GM12892 (cell line): Measurements from ENCODE around the gene WRNIP1.

Experiments
- DNase-seq: peaks from one replicate; pipeline ENCODE4 v3.0.0; 2011; ENCODE audit not compliant: insufficient read length
- FAIRE-seq: peaks from 2 replicates; lab custom pipeline; 2011; peaks lifted over from hg19 to GRCh38; lab: Jason Lieb, UNC
- POLR2A ChIP-seq: IDR thresholded peaks from 2 replicates; pipeline ENCODE4 v1.6.1; 2011; ENCODE audit warnings: low read depth, low read length, control low read depth
- POLR2AphosphoS5 ChIP-seq: IDR thresholded peaks from 2 replicates; pipeline ENCODE4 v1.6.1; 2011; ENCODE audit warnings: low read depth, low read length, control low read depth
- TAF1 ChIP-seq: IDR thresholded peaks from 2 replicates; pipeline ENCODE4 v1.6.1; 2011; ENCODE audit warnings: low read depth, mild to moderate bottlenecking, control low read depth, low read length, borderline replicate concordance

WRNIP1 gene

GRCh38 chr6:2803731-2804429 is 38.7 kb downstream of the WRNIP1 start:
- DNase-seq (no peak), FAIRE-seq (no peak)
- no peak for TF ChIP-seq POLR2AphosphoS5

- DNase-seq (no peak), FAIRE-seq (no peak)
- TF ChIP-seq POLR2AphosphoS5: no peak
- TF ChIP-seq POLR2A: no peak
- no peak for TF ChIP-seq TAF1
These were observed 39.3 kb downstream of the WRNIP1 start for GRCh38 chr6:2804516-2804915.

GRCh38 chr6:2805031-2805430 is 39.8 kb downstream of the WRNIP1 start:
- TF ChIP-seq TAF1 (no peak), POLR2A (no peak), POLR2AphosphoS5 (no peak)
- FAIRE-seq: no peak

GRCh38 chr6:2806644-2807043 is 41.5 kb downstream of the WRNIP1 start:
- no peak for DNase-seq
- FAIRE-seq: no peak
- no peak for TF ChIP-seq POLR2AphosphoS5

More at GRCh38 chr6:2805031-2805430, 39.8 kb downstream of the WRNIP1 start:
- no peak for DNase-seq

- no peak for FAIRE-seq
- no peak for TF ChIP-seq TAF1
- no peak for TF ChIP-seq POLR2AphosphoS5
- TF ChIP-seq POLR2A: no peak
These were observed 42.3 kb downstream of the WRNIP1 start for GRCh38 chr6:2807342-2808090.

GRCh38 chr6:2809015-2809414 is 43.8 kb downstream of the WRNIP1 start:
- FAIRE-seq (no peak), DNase-seq (no peak)
- TF ChIP-seq POLR2A: no peak
- TF ChIP-seq TAF1: no peak
- no peak for TF ChIP-seq POLR2AphosphoS5

More at GRCh38 chr6:2807342-2808090, 42.3 kb downstream of the WRNIP1 start:
- no peak for DNase-seq

- DNase-seq (no peak), FAIRE-seq (no peak)
- TF ChIP-seq POLR2AphosphoS5: no peak
- TF ChIP-seq TAF1: no peak
- no peak for TF ChIP-seq POLR2A
These were observed 45.0 kb downstream of the WRNIP1 start for GRCh38 chr6:2810092-2810671.

- DNase-seq (no peak), FAIRE-seq (no peak)
- no peak for TF ChIP-seq POLR2A
- no peak for TF ChIP-seq POLR2AphosphoS5
- TF ChIP-seq TAF1: no peak
These were observed 47.5 kb downstream of the WRNIP1 start for GRCh38 chr6:2812695-2813094.

GRCh38 chr6:2816158-2816557 is 51.0 kb downstream of the WRNIP1 start:
- DNase-seq: no peak
- no peak for TF ChIP-seq POLR2A
- TF ChIP-seq POLR2AphosphoS5: no peak
- TF ChIP-seq TAF1: no peak
- FAIRE-seq: no peak

- no peak for DNase-seq
- TF ChIP-seq TAF1 (no peak), POLR2AphosphoS5 (no peak), POLR2A (no peak)
- no peak for FAIRE-seq
These were observed 52.8 kb downstream of the WRNIP1 start for GRCh38 chr6:2817903-2818443.

GRCh38 chr6:2818593-2818992 is 53.4 kb downstream of the WRNIP1 start:
- FAIRE-seq (no peak), DNase-seq (no peak)
- TF ChIP-seq POLR2A (no peak), POLR2AphosphoS5 (no peak), TAF1 (no peak)

- FAIRE-seq (no peak), DNase-seq (no peak)
- TF ChIP-seq POLR2AphosphoS5 (no peak), TAF1 (no peak), POLR2A (no peak)
These were observed 53.9 kb downstream of the WRNIP1 start for GRCh38 chr6:2819115-2819514.

GRCh38 chr6:2819978-2820377 is 54.8 kb downstream of the WRNIP1 start:
- TF ChIP-seq POLR2AphosphoS5: no peak
- no peak for TF ChIP-seq POLR2A
- no peak for DNase-seq
- FAIRE-seq: no peak
